ENCODE data around the gene PRSS22. TPM values are rescaled to one million over a fixed set of nuclear protein-coding genes. Genes with fewer than 3 reads are reported as not detected.

Gene PRSS22
- total and polyA plus RNA-seq, 2 donors (not counting 1 experiment from before 2014, with no cell fraction given): not detected

DNA sequence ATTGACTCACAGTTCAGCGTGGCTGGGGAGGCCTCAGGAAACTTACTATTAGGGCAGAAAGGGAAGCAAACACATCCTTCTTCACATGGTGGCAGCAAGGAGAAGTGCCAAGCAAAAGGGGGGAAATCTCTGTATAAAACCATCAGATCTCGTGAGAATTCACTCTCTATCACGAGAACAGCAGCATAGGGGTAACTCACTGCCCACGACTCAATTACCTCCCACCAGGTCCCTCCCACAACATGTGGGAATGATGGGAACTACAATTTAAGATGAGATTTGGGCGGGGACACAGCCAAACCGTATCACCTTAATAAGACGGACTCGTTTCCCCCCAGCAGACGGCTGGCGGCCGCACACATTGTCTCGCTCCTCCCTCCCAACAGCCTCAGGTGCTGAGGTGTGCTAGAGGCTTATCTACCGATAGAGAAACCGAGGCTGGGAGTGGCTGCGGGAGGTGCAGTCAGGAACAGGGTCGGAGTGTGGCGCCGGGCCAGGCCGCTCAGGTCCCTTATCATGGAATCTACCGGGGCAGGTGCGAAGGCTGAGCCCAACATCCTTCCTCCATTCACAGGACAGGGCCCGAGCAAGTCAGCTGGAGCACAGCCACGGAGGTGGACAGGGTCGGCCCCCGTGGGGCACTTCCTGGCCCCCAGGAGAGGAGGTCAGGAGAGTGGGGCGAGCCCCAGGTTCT lies 32.8 kb downstream of the PRSS22 start:
- Histone ChIP-seq H3K27me3 (replicated peaks in 1 of 4; ENCODE audit: control extremely low read depth in 1 of 4, control insufficient read depth in 3 of 4, insufficient read depth in 4 of 4, low read length in 3 of 4) (peaks cover 0 to 8% (median under 1%) of the 10 kb centered on the region in 4 experiments), H2AFZ (ENCODE audit: insufficient read depth, low read depth, low read length, poor library complexity, severe bottlenecking) (no peak overlapping the region), H3K79me2 (ENCODE audit: control insufficient read depth, insufficient read depth, low read length) (no peaks in the 10 kb centered on the region), H3K4me3 (ENCODE audit: control extremely low read depth in 1 of 5, extremely low read depth in 1 of 5, insufficient read depth in 1 of 5, low read depth in 2 of 5, low read length in 4 of 5) (no peak overlapping the region), H3K9me3 (ENCODE audit: control extremely low read depth in 1 of 3, control insufficient read depth in 2 of 3, insufficient read depth in 1 of 3, low read length in 2 of 3) (no peaks in the 10 kb centered on the region), H3K27ac (ENCODE audit: low read length in 2 of 2) (no peak overlapping the region), H3K4me2 (replicated peaks; ENCODE audit: low read depth, low read length, poor library complexity, severe bottlenecking) (no peak overlapping the region), H4K20me1 (ENCODE audit: control insufficient read depth, insufficient read depth, low read length, poor library complexity, severe bottlenecking) (no peaks in the 10 kb centered on the region), H3K9ac (ENCODE audit: low read length) (no peak overlapping the region), H3K36me3 (replicated peaks in 1 of 2; ENCODE audit: control extremely low read depth in 1 of 2, control insufficient read depth in 1 of 2, extremely low read depth in 1 of 2, insufficient read depth in 2 of 2, low read length in 1 of 2) (no peaks in the 10 kb centered on the region), H3K4me1 (ENCODE audit: control insufficient read depth in 2 of 2, insufficient read depth in 2 of 2, low read length in 2 of 2) (no peaks in the 10 kb centered on the region)
- POLR2A ChIA-PET: no interaction called here
- H3K27me3 Mint-ChIP-seq: peaks cover 4% of the 10 kb centered on the region
- no peaks in the 10 kb centered on the region for H3K4me1 Mint-ChIP-seq
- CTCF ChIA-PET: no interaction called here
- DNase-seq: no peak
- 88% methylated on average over 16 of the region's 26 CpGs for WGBS (ENCODE audit: insufficient coverage)
- intact Hi-C loops (cut with micrococcal nuclease): no loop called here
- no peaks in the 10 kb centered on the region for H3K9me3 Mint-ChIP-seq (ENCODE audit: insufficient read depth)
- ATAC-seq (ENCODE audit: low read depth): no peak
- no peak overlapping the region for H3K27ac Mint-ChIP-seq
- TF ChIP-seq EZH2 (IDR thresholded peaks at IDR 0.05; ENCODE audit: borderline replicate concordance, insufficient read depth, low read depth, low read length, poor library complexity, severe bottlenecking): no peak
- TF ChIP-seq, protein P1, sequence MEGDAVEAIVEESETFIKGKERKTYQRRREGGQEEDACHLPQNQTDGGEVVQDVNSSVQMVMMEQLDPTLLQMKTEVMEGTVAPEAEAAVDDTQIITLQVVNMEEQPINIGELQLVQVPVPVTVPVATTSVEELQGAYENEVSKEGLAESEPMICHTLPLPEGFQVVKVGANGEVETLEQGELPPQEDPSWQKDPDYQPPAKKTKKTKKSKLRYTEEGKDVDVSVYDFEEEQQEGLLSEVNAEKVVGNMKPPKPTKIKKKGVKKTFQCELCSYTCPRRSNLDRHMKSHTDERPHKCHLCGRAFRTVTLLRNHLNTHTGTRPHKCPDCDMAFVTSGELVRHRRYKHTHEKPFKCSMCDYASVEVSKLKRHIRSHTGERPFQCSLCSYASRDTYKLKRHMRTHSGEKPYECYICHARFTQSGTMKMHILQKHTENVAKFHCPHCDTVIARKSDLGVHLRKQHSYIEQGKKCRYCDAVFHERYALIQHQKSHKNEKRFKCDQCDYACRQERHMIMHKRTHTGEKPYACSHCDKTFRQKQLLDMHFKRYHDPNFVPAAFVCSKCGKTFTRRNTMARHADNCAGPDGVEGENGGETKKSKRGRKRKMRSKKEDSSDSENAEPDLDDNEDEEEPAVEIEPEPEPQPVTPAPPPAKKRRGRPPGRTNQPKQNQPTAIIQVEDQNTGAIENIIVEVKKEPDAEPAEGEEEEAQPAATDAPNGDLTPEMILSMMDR (IDR thresholded peaks at IDR 0.05): no peak
- no peak overlapping the region for H3K4me3 Mint-ChIP-seq

DNA sequence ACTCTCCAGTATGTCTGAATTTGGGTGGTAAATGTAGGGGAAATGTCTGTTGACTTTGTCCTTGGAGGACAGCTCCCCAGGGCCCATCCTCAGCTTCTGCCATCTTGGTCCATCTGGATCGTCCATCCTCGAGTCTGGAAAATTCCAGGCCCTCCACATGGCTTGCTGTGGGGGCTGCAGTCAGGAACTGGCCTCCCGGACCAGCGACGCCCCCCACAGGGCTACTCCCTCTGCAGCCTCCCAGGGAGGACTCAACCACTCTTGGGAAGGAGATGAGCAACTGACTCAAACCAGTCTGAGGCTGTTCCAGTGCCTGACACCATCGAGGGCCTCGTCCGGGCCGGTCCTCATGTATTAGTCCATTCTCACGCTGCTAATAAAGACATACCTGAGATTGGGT lies 33.3 kb downstream of the PRSS22 start:
- CTCF ChIA-PET: no interaction called here
- DNase-seq (no peak), ATAC-seq (ENCODE audit: low read depth) (no peak)
- Histone ChIP-seq H3K79me2 (ENCODE audit: control insufficient read depth, insufficient read depth, low read length) (no peaks in the 10 kb centered on the region), H4K20me1 (ENCODE audit: control insufficient read depth, insufficient read depth, low read length, poor library complexity, severe bottlenecking) (no peaks in the 10 kb centered on the region), H2AFZ (ENCODE audit: insufficient read depth, low read depth, low read length, poor library complexity, severe bottlenecking) (no peak overlapping the region), H3K36me3 (replicated peaks in 1 of 2; ENCODE audit: control extremely low read depth in 1 of 2, control insufficient read depth in 1 of 2, extremely low read depth in 1 of 2, insufficient read depth in 2 of 2, low read length in 1 of 2) (no peaks in the 10 kb centered on the region), H3K9ac (ENCODE audit: low read length) (no peak overlapping the region), H3K9me3 (ENCODE audit: control extremely low read depth in 1 of 3, control insufficient read depth in 2 of 3, insufficient read depth in 1 of 3, low read length in 2 of 3) (no peaks in the 10 kb centered on the region), H3K27me3 (replicated peaks in 1 of 4; ENCODE audit: control extremely low read depth in 1 of 4, control insufficient read depth in 3 of 4, insufficient read depth in 4 of 4, low read length in 3 of 4) (peaks cover 0 to 3% (median under 1%) of the 10 kb centered on the region in 4 experiments), H3K4me1 (ENCODE audit: control insufficient read depth in 2 of 2, insufficient read depth in 2 of 2, low read length in 2 of 2) (no peaks in the 10 kb centered on the region), H3K27ac (ENCODE audit: low read length in 2 of 2) (no peak overlapping the region), H3K4me3 (ENCODE audit: control extremely low read depth in 1 of 5, extremely low read depth in 1 of 5, insufficient read depth in 1 of 5, low read depth in 2 of 5, low read length in 4 of 5) (no peak overlapping the region), H3K4me2 (replicated peaks; ENCODE audit: low read depth, low read length, poor library complexity, severe bottlenecking) (no peak overlapping the region)
- peaks cover 4% of the 10 kb centered on the region for H3K27me3 Mint-ChIP-seq
- 87% methylated on average over 10 of the region's 10 CpGs for WGBS (ENCODE audit: insufficient coverage)
- no peaks in the 10 kb centered on the region for H3K4me1 Mint-ChIP-seq
- intact Hi-C loops (cut with micrococcal nuclease): no loop called here
- H3K27ac Mint-ChIP-seq: no peak overlapping the region
- POLR2A ChIA-PET: no interaction called here
- H3K4me3 Mint-ChIP-seq: no peak overlapping the region
- no peaks in the 10 kb centered on the region for H3K9me3 Mint-ChIP-seq (ENCODE audit: insufficient read depth)
- TF ChIP-seq, protein P1 (IDR thresholded peaks at IDR 0.05): no peak
- no peak for TF ChIP-seq EZH2 (IDR thresholded peaks at IDR 0.05; ENCODE audit: borderline replicate concordance, insufficient read depth, low read depth, low read length, poor library complexity, severe bottlenecking)

Measured in B cell (primary cell).